ES-I3 (cell line): ENCODE measurements around the gene DBF4.
"Not testable (repeated sequence)": the region's sequence is repeated elsewhere in the genome, so short reads cannot be mapped to it uniquely, and the experiment has no call there.

Source experiments
- H3K36me3 ChIP-seq: 2 replicates; pipeline ENCODE4 v1.6.1; 2013; ENCODE audit warnings: mild to moderate bottlenecking, low read length, control low read depth, moderate library complexity; ENCODE audit not compliant: insufficient read depth
- H3K4me1 ChIP-seq: 2 replicates; pipeline ENCODE4 v1.6.1; 2013; ENCODE audit warnings: mild to moderate bottlenecking, control low read depth, low read length; ENCODE audit not compliant: insufficient read depth
- H3K9ac ChIP-seq: 2 replicates; pipeline ENCODE4 v1.6.1; 2013; ENCODE audit warnings: low read depth, mild to moderate bottlenecking, low read length, moderate library complexity
- H3K9me3 ChIP-seq: 2 replicates; pipeline ENCODE4 v1.6.1; 2013; ENCODE audit warnings: mild to moderate bottlenecking, low read length, moderate library complexity; ENCODE audit not compliant: control insufficient read depth, insufficient read depth

Gene DBF4

DNA sequence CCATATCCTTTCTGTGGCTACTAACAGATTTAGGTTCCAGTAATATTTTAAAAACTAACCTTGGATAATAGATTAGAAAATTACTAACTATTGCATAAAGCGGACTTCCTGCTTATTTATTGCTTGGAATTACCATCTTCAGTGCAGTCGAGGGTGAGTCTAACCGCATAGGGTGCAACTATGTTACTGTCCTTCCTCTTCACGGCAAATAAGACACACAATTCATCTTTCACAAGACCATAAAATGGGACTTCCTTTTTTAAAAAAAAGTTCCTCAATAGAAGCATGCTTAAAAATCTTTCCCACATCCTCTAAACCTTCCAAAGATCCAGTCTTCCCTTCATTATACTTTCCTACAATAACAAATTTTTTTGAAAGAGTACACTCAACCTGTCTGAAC, 2.2 kb upstream of the DBF4 start:
- H3K36me3 ChIP-seq, result 0 out of 2 replicates have a peak, but pooled peaks cover under 1% of the 10 kb centered on the region
- H3K9ac ChIP-seq, result no peak overlapping the region
- peaks cover 2% of the 10 kb centered on the region; the same call in 1 of the 2 replicates for H3K9me3 ChIP-seq
- H3K4me1 ChIP-seq, result peaks cover 14% of the 10 kb centered on the region; the same call in 1 of the 2 replicates

DNA sequence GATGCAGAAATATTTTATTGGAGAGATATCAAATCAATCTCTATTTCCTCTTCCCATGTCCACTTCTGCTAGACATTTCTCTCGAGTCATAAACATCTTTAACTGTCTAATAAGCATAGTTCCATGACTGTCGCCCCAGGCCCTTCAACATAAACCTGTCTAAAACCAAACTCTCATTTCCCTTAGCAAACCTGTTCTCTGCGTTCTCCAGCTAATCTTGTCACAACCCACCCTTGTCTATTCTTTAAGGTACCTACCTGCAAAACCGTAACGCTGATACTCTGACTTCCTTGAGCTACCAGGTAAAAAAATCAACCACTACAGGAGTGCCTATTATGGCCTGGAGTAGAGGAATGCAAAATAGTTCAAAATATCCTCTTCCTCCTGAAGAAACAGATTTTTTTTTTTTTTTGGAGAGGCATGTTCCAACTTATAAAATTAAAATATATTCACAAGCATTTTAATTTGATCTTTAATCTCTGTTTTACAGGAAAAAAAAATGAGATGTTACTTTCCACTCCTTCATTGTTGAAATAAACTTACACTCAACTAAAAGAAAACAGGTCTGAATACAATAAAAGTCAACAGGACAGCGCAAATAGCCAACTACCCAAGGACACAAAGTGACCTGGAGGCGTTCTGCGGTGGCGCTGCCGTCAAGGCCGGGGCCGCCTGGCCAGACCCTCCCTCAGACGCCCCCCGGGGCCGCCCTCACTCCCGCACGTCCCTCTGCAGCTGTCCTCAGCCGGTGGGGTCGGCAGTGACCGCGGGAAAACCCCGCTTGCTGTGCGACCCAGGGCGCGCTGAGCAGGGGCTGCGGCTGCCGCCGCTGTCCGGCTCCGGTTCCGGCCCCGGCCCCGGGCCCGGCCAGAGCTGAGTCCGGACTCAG, 898 bp upstream of the DBF4 start:
- Histone ChIP-seq H3K36me3 (peaks cover 7% of the 10 kb centered on the region), H3K4me1 (peaks cover 14% of the 10 kb centered on the region; the same call in 1 of the 2 replicates), H3K9ac (peak overlapping the region; percentile 96), H3K9me3 (peaks cover 2% of the 10 kb centered on the region; the same call in 1 of the 2 replicates)

DNA sequence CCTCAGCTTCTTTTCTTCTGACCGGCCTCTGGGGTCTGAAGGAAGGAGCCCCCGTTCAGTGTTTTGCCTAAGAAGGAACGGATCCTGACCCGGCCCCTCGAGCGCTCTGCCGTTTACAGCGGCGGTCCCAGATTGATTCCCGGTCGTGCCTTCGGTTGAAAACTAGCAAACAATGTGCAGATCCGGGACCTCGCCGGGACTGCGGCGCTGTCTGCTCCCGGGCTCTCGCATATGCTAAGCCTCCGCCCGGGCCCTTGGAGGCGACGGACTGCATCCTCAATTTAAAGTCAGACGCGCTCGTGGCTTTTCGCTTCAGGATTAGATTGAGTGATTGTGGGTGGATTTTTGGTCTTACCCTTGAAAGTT, 559 bp downstream of the DBF4 start:
- H3K9me3 ChIP-seq, result peaks cover 2% of the 10 kb centered on the region; the same call in 1 of the 2 replicates
- H3K36me3 ChIP-seq, result peaks cover 11% of the 10 kb centered on the region
- H3K9ac ChIP-seq, result peak overlapping the region; percentile 96
- peaks cover 14% of the 10 kb centered on the region; the same call in 1 of the 2 replicates for H3K4me1 ChIP-seq

DNA sequence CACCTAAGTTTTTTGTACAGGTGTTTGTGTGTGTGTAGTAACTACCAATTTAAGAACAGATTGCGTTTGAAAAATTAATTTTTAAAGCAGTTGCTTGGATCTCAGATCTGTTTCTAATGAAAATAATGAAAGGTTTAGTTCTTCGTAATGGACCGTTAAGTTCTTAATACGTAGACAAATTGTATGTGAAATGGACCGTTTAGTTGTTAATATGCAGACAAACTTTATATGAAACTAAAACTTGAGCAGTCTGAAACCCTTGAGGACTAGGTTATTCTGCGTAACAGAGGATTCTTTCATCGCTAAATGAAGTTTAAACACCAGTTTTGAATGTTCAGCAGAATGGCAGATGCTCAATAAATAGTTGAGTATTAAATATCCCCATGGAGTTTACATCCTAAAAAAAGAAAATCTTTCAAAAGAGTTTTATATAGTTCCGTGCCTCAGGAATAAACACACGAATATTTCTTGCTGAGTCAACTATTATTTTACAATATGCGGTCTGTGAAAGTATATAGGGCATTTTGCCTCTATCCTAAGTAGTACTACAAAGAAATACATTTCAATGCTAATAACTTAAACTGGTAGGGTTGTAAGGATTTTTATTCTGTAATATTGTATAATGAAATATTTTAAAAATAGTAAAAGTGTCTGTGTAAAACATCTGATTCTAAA, 1.2 kb downstream of the DBF4 start:
- Histone ChIP-seq H3K9ac (peak overlapping the region; percentile 96), H3K4me1 (peaks cover 14% of the 10 kb centered on the region; the same call in 1 of the 2 replicates), H3K9me3 (no peaks in the 10 kb centered on the region; the same call in 1 of the 2 replicates), H3K36me3 (peaks cover 11% of the 10 kb centered on the region)

DNA sequence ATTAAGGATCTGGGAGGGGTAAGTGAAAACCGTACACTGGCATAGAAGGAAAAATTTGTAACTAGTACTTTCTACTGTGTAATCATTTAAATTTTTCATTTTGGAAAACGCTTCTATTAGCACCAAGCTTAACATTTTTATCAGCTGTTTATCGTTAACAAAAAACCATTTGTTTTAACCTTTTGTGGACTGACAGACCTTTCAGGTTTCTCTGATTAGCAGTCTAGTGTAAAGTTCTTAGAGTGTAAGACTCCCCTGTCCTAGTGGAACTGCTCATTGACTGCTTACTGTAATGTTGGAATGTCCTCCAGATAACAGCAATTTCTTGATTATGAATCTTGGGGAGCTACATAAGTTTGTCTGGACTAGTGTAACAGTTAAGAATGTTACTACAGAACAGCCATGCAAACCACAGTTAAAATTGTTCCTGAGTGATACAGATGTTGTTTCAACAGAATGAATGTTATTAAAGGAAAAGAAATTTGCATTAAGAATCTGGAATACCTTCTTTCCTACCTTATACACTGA, 2.0 kb downstream of the DBF4 start:
- H3K9me3 ChIP-seq, result no peaks in the 10 kb centered on the region
- peaks cover 11% of the 10 kb centered on the region for H3K36me3 ChIP-seq
- H3K4me1 ChIP-seq, result peaks cover 14% of the 10 kb centered on the region; the same call in 1 of the 2 replicates
- peak overlapping the region; percentile 96; the same call in 1 of the 2 replicates for H3K9ac ChIP-seq

DNA sequence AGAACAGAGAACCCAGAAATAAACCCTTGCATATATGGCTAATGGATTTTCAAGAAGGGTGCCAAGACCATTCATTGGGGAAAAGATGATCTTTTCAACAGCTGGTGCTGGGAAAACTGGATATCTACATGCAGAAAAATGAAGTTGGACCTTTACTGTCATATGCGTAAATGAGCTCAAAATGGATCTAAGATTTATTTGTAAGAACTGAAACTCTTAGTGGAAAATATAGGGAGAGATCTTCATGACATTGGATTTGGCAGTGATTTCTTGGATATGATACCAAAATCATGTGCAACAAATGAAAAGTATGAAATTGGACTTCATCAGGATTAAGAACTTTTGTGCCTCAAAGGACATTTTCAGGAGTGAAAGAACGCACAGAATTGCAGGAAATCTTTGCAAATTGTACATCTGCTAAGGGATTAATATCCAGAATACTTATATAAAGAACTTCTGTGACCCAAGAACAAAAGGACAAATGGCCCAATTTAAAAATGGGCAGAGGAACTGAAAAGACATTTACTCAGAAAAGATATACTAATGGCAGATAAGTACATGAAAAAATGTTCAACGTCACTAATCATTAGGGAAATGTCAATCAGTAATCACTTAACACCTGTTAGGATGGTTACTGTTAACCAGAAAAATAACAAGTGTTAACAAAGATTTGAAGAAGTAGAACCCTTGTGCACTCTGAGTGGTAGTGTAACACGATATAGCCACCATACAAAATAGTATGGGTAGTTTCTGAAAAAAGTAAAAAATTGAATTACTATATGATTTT, 6.1 kb downstream of the DBF4 start:
- Histone ChIP-seq H3K36me3 (peaks cover 15% of the 10 kb centered on the region), H3K4me1 (peaks cover 7% of the 10 kb centered on the region; the same call in 1 of the 2 replicates), H3K9ac (no peak overlapping the region), H3K9me3 (no peaks in the 10 kb centered on the region)

DNA sequence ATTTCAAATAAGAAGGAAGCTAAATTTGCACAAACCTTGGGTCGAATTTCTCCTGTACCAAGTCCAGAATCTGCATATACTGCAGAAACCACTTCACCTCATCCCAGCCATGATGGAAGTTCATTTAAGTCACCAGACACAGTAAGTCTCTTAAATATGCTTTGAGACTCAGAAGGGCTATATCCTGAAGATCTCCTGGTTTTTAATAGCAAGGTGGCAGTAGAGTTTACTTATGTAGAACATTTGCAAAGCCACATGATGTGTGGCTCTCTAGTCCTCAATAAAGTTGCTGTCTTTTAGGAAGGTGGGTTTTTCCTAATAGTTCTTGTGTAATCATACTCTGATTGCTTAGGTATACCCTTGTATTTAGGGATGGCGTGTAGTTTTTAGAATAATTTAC, 8.7 kb downstream of the DBF4 start:
- H3K9me3 ChIP-seq, result no peaks in the 10 kb centered on the region
- no peak overlapping the region for H3K9ac ChIP-seq
- H3K36me3 ChIP-seq, result 0 out of 2 replicates have a peak, but pooled peaks cover 14% of the 10 kb centered on the region
- H3K4me1 ChIP-seq, result no peaks in the 10 kb centered on the region

DNA sequence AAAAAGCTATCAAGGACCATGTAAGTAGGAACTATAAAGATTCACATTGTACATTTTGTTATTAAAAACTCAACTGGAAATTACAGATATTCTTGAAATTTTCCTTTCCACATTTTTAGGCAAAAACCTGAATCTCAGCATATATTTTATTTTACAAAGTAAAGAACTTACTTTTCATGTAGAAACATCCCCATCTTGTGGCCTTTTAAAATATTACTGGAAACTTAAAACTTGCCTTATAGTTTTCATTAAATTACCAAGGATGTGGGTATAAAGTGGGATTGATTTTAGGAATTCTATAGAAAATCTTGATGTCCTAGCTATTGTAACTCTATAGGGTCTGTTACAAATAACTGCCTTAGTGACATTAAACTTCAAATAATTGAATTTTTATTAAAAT, 10.6 kb downstream of the DBF4 start:
- H3K4me1 ChIP-seq, result no peaks in the 10 kb centered on the region
- H3K9me3 ChIP-seq, result no peaks in the 10 kb centered on the region
- H3K9ac ChIP-seq, result no peak overlapping the region
- 0 out of 2 replicates have a peak, but pooled peaks cover 12% of the 10 kb centered on the region for H3K36me3 ChIP-seq

DNA sequence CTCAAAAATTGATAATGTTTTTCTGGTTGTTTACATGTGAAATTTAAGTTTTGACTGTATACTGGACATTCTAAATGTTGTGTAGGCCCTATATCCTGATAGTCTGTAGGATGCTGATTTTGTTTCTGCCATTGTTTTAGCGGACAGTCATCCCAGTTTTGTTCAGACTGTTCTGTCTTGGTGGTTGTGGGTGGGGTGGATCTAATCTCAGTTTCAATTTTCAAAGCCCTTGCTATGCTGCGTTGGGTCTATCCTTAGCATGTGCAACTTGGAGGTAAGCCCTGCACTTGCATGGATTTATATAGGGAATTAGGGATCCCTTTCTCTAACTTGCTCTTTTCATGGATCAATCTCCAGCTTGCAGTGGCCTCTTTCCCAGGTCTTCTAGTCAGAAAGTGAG, 19.1 kb downstream of the DBF4 start:
- Histone ChIP-seq H3K36me3 (peaks cover 12% of the 10 kb centered on the region), H3K4me1 (no peaks in the 10 kb centered on the region), H3K9ac (no peak overlapping the region), H3K9me3 (no peaks in the 10 kb centered on the region)

DNA sequence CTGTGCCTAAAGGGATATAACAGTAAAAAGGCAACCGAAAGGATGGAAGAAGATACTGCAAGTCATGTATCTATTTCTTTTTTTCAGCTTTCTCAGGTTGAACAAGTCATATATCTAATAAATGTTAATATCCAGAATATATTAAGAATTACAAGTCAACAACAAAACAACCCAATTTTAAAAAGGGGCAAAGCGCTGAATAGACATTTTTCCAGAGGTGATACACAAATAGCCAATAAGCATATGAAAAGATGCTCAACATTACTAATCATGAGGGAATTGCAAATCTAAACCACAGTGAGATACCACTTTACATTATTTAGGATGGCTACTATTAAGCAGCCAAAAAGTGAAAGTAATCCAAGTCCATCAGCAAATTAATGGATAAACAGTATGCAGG, 23.0 kb downstream of the DBF4 start:
- Histone ChIP-seq H3K36me3 (peaks cover 9% of the 10 kb centered on the region), H3K9me3 (no peaks in the 10 kb centered on the region), H3K9ac (no peak overlapping the region), H3K4me1 (no peaks in the 10 kb centered on the region)

DNA sequence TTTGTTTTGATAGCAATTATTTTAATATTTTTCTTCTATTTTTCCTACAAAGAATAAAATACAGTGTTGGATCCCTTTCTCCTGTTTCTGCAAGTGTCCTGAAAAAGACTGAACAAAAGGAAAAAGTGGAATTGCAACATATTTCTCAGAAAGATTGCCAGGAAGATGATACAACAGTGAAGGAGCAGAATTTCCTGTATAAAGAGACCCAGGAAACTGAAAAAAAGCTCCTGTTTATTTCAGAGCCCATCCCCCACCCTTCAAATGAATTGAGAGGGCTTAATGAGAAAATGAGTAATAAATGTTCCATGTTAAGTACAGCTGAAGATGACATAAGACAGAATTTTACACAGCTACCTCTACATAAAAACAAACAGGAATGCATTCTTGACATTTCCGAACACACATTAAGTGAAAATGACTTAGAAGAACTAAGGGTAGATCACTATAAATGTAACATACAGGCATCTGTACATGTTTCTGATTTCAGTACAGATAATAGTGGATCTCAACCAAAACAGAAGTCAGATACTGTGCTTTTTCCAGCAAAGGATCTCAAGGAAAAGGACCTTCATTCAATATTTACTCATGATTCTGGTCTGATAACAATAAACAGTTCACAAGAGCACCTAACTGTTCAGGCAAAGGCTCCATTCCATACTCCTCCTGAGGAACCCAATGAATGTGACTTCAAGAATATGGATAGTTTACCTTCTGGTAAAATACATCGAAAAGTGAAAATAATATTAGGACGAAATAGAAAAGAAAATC, 31.0 kb downstream of the DBF4 start:
- not testable (repeated sequence) for H3K36me3 ChIP-seq, H3K4me1 ChIP-seq, H3K9ac ChIP-seq, H3K9me3 ChIP-seq

DNA sequence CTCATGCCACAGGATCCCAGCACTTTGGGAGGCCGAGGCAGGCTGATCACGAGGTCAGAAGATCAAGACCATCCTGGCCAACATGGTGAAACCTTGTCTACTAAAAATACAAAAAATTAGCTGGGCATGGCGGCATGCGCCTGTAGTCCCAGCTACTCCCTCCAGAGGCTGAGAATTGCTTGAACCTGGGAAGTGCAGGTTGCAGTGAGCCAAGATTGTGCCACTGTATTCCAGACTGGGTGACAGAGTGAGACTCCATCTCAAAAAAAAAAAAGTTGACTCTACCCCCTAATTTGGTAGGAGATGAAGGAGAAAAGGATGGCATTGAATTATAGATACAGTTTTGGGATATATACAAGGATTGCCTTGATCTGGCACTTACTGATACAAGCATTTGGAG, 32.5 kb downstream of the DBF4 start:
- not testable (repeated sequence) for H3K4me1 ChIP-seq, H3K9me3 ChIP-seq

DNA sequence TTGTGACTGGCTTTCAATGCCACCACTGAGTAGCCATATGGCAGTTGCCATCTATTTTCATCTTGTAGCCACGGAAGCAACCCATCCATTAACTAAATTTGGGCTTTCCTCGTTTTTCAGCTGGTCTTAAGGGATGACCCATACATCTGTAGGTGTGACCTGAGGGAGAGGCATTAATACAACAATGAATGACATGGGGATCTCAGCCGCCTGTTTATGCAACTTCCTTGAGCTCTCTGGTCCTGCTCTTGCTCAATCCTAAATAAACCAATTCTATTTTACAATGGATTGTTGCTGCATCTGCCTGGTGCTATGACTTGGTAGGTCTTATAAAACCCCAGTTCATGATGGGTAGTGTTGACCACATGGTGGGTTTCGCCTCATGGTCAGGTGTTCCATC, 35.8 kb downstream of the DBF4 start:
- no peaks in the 10 kb centered on the region for H3K4me1 ChIP-seq

More for the DNA sequence above, 32.5 kb downstream of the DBF4 start:
- not testable (repeated sequence) for H3K9ac ChIP-seq, H3K36me3 ChIP-seq

More for the DNA sequence above, 35.8 kb downstream of the DBF4 start:
- no peaks in the 10 kb centered on the region for H3K9me3 ChIP-seq
- H3K36me3 ChIP-seq, result no peaks in the 10 kb centered on the region
- no peak overlapping the region for H3K9ac ChIP-seq
